Posterior cingulate gyrus (tissue), 11 donors: ENCODE results near the gene CTSE.
"Not testable (repeated sequence)": the region's sequence is repeated elsewhere in the genome, so short reads cannot be mapped to it uniquely, and the experiment has no call there.

Experiments
- DNase-seq, 10 donors: peaks; one replicate each; pipeline versions ENCODE4 v3.0.0 to v3.0.0-alpha.2; 2020 to 2021; ENCODE audit warnings: mixed read lengths in 3 of 10
- intact Hi-C: fragments of 100-400 bp; cut with DNase I; formaldehyde crosslinking; loops from one replicate; pipeline ENCODE4 v1.15.1; 2023

CTSE gene

GRCh38 chr1:205998457-205999241 is 25.0 kb downstream of the CTSE start:
- intact Hi-C loops = no loop called here
- DNase-seq = peak in 7 of 10 donors; percentile 53 to 96 (median 65)

GRCh38 chr1:205996641-205997040 is 27.1 kb downstream of the CTSE start:
- DNase-seq, intact Hi-C loops: not testable (repeated sequence)

- DNase-seq = peak; percentile 78 to 98 (median 92)
- intact Hi-C loops = no loop called here
Observed at GRCh38 chr1:205994346-205994745, 29.3 kb downstream of the CTSE start.

GRCh38 chr1:205993068-205993467 is 30.6 kb downstream of the CTSE start:
- intact Hi-C loops = no loop called here
- no peak for DNase-seq

GRCh38 chr1:205992218-205992882 is 31.3 kb downstream of the CTSE start:
- intact Hi-C loops = no loop called here
- DNase-seq = peak in 1 of 10 donors; percentile 80

- intact Hi-C loops = no loop called here
- DNase-seq = no peak
Observed at GRCh38 chr1:205991237-205991636, 32.5 kb downstream of the CTSE start.

GRCh38 chr1:205990226-205990625 is 33.5 kb downstream of the CTSE start:
- DNase-seq = peak in 1 of 10 donors; percentile 46
- intact Hi-C loops = no loop called here

GRCh38 chr1:205989786-205990185 is 33.9 kb downstream of the CTSE start:
- intact Hi-C loops = no loop called here
- DNase-seq = no peak

- intact Hi-C loops = no loop called here
- DNase-seq = peak in 3 of 10 donors; percentile 55 to 91 (median 89)
Observed at GRCh38 chr1:205988585-205988995, 35.1 kb downstream of the CTSE start.

GRCh38 chr1:205986861-205987260 is 36.8 kb downstream of the CTSE start:
- no peak for DNase-seq
- intact Hi-C loops = no loop called here

- DNase-seq = peak in 1 of 10 donors; percentile 43
- intact Hi-C loops = no loop called here
Observed at GRCh38 chr1:205986292-205986691, 37.4 kb downstream of the CTSE start.

GRCh38 chr1:205985330-205986005 is 38.2 kb downstream of the CTSE start:
- intact Hi-C loops = no loop called here
- DNase-seq = peak in 1 of 10 donors; percentile 67

GRCh38 chr1:205983925-205984725 is 39.6 kb downstream of the CTSE start:
- intact Hi-C loops = loop anchor here (1.0 kb wide), 1 partner anchor 122 kb away; no protein-coding TSS in a partner anchor
- DNase-seq = peak; percentile 52 to 97 (median 80)

GRCh38 chr1:205981257-205981656 is 42.4 kb downstream of the CTSE start:
- intact Hi-C loops = no loop called here
- DNase-seq = no peak

- intact Hi-C loops = no loop called here
- DNase-seq = no peak
Observed at GRCh38 chr1:205980237-205980870, 43.3 kb downstream of the CTSE start.

- intact Hi-C loops = loop anchor here (5.0 kb wide), 1 partner anchor 322 kb away; no protein-coding TSS in a partner anchor
Observed at GRCh38 chr1:205979301-205979700, 44.4 kb downstream of the CTSE start.

GRCh38 chr1:205978676-205979075 is 45.0 kb downstream of the CTSE start:
- DNase-seq = peak in 1 of 10 donors; percentile 66
- intact Hi-C loops = loop anchor here (5.0 kb wide), 1 partner anchor 321 kb away; no protein-coding TSS in a partner anchor

More at GRCh38 chr1:205979301-205979700, 44.4 kb downstream of the CTSE start:
- peak in 1 of 10 donors; percentile 14 for DNase-seq

GRCh38 chr1:205977402-205978014 is 46.2 kb downstream of the CTSE start:
- peak; percentile 59 to 97 (median 86) for DNase-seq
- intact Hi-C loops = loop anchor here (1.0 to 5.0 kb wide), 3 partner anchors 58 to 320 kb away; no protein-coding TSS in a partner anchor
